HepG2 (cell line): ENCODE measurements around the gene FAM222A. TPM values are rescaled to one million over a fixed set of nuclear protein-coding genes. Genes with fewer than 3 reads are reported as not detected.
A peak's percentile ranks its signal among the peaks of the same experiment; 100 is the strongest.

Experiments used
- ARNT2 ChIP-seq: sonication (generic); formaldehyde crosslinking; IDR thresholded peaks from 2 replicates; pipeline ENCODE4 v1.8.0; 2022; ENCODE audit warnings: mild to moderate bottlenecking, low read depth, missing genetic modification reagents, moderate library complexity
- ATRX ChIP-seq: sonication (generic); formaldehyde crosslinking; IDR thresholded peaks from 2 replicates; pipeline ENCODE4 v1.4.0; 2020; ENCODE audit warnings: missing genetic modification reagents, borderline replicate concordance
- E2F1 ChIP-seq: sonication (generic); formaldehyde crosslinking; IDR thresholded peaks from 2 replicates; pipeline ENCODE4 v1.5.0; 2020; ENCODE audit warnings: missing genetic modification reagents
- GMEB1 ChIP-seq: sonication (generic); formaldehyde crosslinking; IDR thresholded peaks from 2 replicates; pipeline ENCODE4 v1.5.1; 2020; ENCODE audit warnings: missing genetic modification reagents, mild to moderate bottlenecking, borderline replicate concordance
- HMGXB3 ChIP-seq: sonication (generic); formaldehyde crosslinking; IDR thresholded peaks from 2 replicates; pipeline ENCODE4 v1.4.0; 2020; ENCODE audit warnings: missing genetic modification reagents, borderline replicate concordance
- HOXA3 ChIP-seq: sonication (generic); formaldehyde crosslinking; IDR thresholded peaks from 2 replicates; pipeline ENCODE4 v1.5.0; 2020; ENCODE audit warnings: missing genetic modification reagents
- KAT8 ChIP-seq: IDR thresholded peaks from 2 replicates; pipeline ENCODE4 v1.6.1; 2016; ENCODE audit warnings: missing genetic modification reagents, missing compliant biosample characterization
- KLF6 ChIP-seq: IDR thresholded peaks from 2 replicates; pipeline ENCODE4 v1.8.0; 2016; ENCODE audit warnings: missing biosample characterization, missing genetic modification reagents
- PHF21A ChIP-seq: sonication (generic); formaldehyde crosslinking; IDR thresholded peaks from 2 replicates; pipeline ENCODE4 v1.5.0; 2020; ENCODE audit warnings: mild to moderate bottlenecking, missing genetic modification reagents
- RARA ChIP-seq: IDR thresholded peaks from 2 replicates; pipeline ENCODE4 v1.6.1; 2016; ENCODE audit warnings: missing genetic modification reagents, missing compliant biosample characterization
- REPIN1 ChIP-seq: sonication (generic); formaldehyde crosslinking; IDR thresholded peaks from 2 replicates; pipeline ENCODE4 v1.8.0; 2022; ENCODE audit warnings: missing genetic modification reagents, low read depth, mild to moderate bottlenecking, borderline replicate concordance
- SMYD3 ChIP-seq: sonication (generic); formaldehyde crosslinking; IDR thresholded peaks from 2 replicates; pipeline ENCODE4 v1.8.1; 2023; ENCODE audit warnings: mild to moderate bottlenecking, missing genetic modification reagents
- SRF ChIP-seq: IDR thresholded peaks from 2 replicates; pipeline ENCODE4 v1.6.1; 2011; ENCODE audit warnings: mild to moderate bottlenecking, low read depth, low read length, moderate library complexity
- TAF1 ChIP-seq: sonication (generic); formaldehyde crosslinking; IDR thresholded peaks from 2 replicates; pipeline ENCODE4 v1.4.0; 2020; ENCODE audit warnings: missing genetic modification reagents
- XRCC5 ChIP-seq: fragments of 200-400 bp; formaldehyde crosslinking; optimal IDR thresholded peaks from 2 replicates; pipeline ENCODE3; 2017; ENCODE audit warnings: mild to moderate bottlenecking, low read length
- ZKSCAN1 ChIP-seq: fragments of 150-350 bp; IDR thresholded peaks from 2 replicates; pipeline ENCODE4 v1.6.1; 2014; ENCODE audit warnings: low read length
- ZNF543 ChIP-seq: sonication (generic); formaldehyde crosslinking; IDR thresholded peaks from 2 replicates; pipeline ENCODE4 v1.4.0; 2020; ENCODE audit warnings: mild to moderate bottlenecking, missing genetic modification reagents
- ZNF574 ChIP-seq: sonication (generic); formaldehyde crosslinking; IDR thresholded peaks from 2 replicates; pipeline ENCODE4 v1.4.0; 2020; ENCODE audit warnings: missing genetic modification reagents
- ZSCAN9 ChIP-seq: IDR thresholded peaks from 2 replicates; pipeline ENCODE4 v1.6.1; 2016; ENCODE audit warnings: borderline replicate concordance
- polyA plus RNA-seq, 8 experiments: library from polyadenylated mRNA; depleted of rRNA in 3 of 8; stranded (reverse) in 7 of 8; unstranded in 1 of 8; fragments of >200 nt; fragmentation: Illumina TruSeq in 4 of 8; extraction: Trizol in 4 of 8; gene quantifications; 2 replicates each; pipeline versions ENCODE4 v1.2.1 to v1.2.3, GENCODE V29; 2011 to 2016; ENCODE audit warnings: low read depth in 4 of 8, missing spikeins in 1 of 8, mixed read lengths in 1 of 8; ENCODE audit not compliant: insufficient read depth in 1 of 8
- total RNA-seq, 5 experiments: library from RNA; depleted of rRNA; stranded (reverse); fragments of >200 nt; fragmentation: Illumina TruSeq; extraction: Trizol; gene quantifications; 2 replicates each; pipeline ENCODE4 v1.2.3, GENCODE V29; 2016; ENCODE audit warnings: low read depth in 1 of 5

Gene FAM222A
- total and polyA plus RNA-seq, 2 of the 13 experiments (the other 11 are each of a cell fraction or from before 2014, with no cell fraction given) = 2.7 to 9.6 TPM

GRCh38 chr12:109713187-109714070 lies at the start of gene FAM222A (continued):
- TF ChIP-seq ATRX (CRISPR knock-in tag) = no peak
- peak; percentile 60; the same call in 1 of the 2 replicates for TF ChIP-seq REPIN1
- peak; percentile 27; the same call in 1 of the 2 replicates for TF ChIP-seq HOXA3 (CRISPR knock-in tag)
- TF ChIP-seq E2F1 (CRISPR knock-in tag) = peak; percentile 87
- peak; percentile 79 for TF ChIP-seq GMEB1
- TF ChIP-seq PHF21A = 0 out of 2 replicates have a peak, but pooled peaks have one; percentile 34
- TF ChIP-seq ARNT2 (CRISPR knock-in tag) = peak; percentile 82; the same call in 1 of the 2 replicates
- TF ChIP-seq HMGXB3 (CRISPR knock-in tag) = 0 out of 2 replicates have a peak, but pooled peaks have one; percentile 42
- TF ChIP-seq ZNF574 (CRISPR knock-in tag) = peak; percentile 87
- TF ChIP-seq RARA (CRISPR knock-in tag) = peak; percentile 33; the same call in 1 of the 2 replicates
- no peak for TF ChIP-seq SMYD3 (CRISPR knock-in tag)
- no peak for TF ChIP-seq ZNF543
- TF ChIP-seq TAF1 = peak; percentile 54
- TF ChIP-seq ZSCAN9 (CRISPR knock-in tag) = 0 out of 2 replicates have a peak, but pooled peaks have one; percentile 24
- TF ChIP-seq ZKSCAN1 = 0 out of 2 replicates have a peak, but pooled peaks have one; percentile 15
- peak; percentile 47; the same call in 1 of the 2 replicates for TF ChIP-seq KAT8 (CRISPR knock-in tag)
- 0 out of 2 replicates have a peak, but pooled peaks have one; percentile 21 for TF ChIP-seq SRF
- peak; percentile 47 for TF ChIP-seq XRCC5
- no peak; the same call in 1 of the 2 replicates for TF ChIP-seq KLF6 (CRISPR knock-in tag)
